ENCODE data around the gene ANO3. TPM values are rescaled to one million over a fixed set of nuclear protein-coding genes. Genes with fewer than 3 reads are reported as not detected.

Gene ANO3
- total and polyA plus RNA-seq, 2 experiments from 2014 or later = 0.10 to 0.32 TPM

GRCh38 chr11:26467506-26467905 is 135.6 kb downstream of the ANO3 start:
- no peaks in the 10 kb centered on the region for H4K20me1 ChIP-seq (ENCODE audit: insufficient read depth)
- no peak overlapping the region for H3K27ac ChIP-seq
- H3K27me3 ChIP-seq (replicated peaks; ENCODE audit: insufficient read depth) = no peaks in the 10 kb centered on the region
- H3K4me2 ChIP-seq (ENCODE audit: unreplicated experiment) = no peak overlapping the region
- no peak for DNase-seq
- H3K36me3 ChIP-seq (ENCODE audit: low read depth) = no peaks in the 10 kb centered on the region
- TF ChIP-seq EZH2phosphoT487 (IDR thresholded peaks at IDR 0.05; ENCODE audit: insufficient read depth, low read depth) = no peak
- TF ChIP-seq EZH2 (IDR thresholded peaks at IDR 0.05; ENCODE audit: insufficient read depth, poor library complexity, severe bottlenecking) = no peak
- WGBS, 2 experiments (ENCODE audit: low coverage in 1 of 2, low lambda C conversion rate in 2 of 2, missing lambda C conversion rate in 2 of 2) = 88 to 100% methylated on average over 1 of the region's 1 CpG
- no peak overlapping the region for H3K4me3 ChIP-seq
- in situ Hi-C loops (cut with MboI) = no loop called here
- H3K4me1 ChIP-seq (ENCODE audit: insufficient read depth) = no peaks in the 10 kb centered on the region
- H3K9me2 ChIP-seq (ENCODE audit: insufficient read depth) = no peaks in the 10 kb centered on the region
- H2AFZ ChIP-seq = no peak overlapping the region
- no peak overlapping the region for H3K9ac ChIP-seq
- H3K79me2 ChIP-seq (ENCODE audit: insufficient read depth) = no peaks in the 10 kb centered on the region
- H3F3A ChIP-seq (ENCODE audit: insufficient read depth) = no peaks in the 10 kb centered on the region
- no peaks in the 10 kb centered on the region for H3K9me3 ChIP-seq (ENCODE audit: low read depth)

- H3K4me1 ChIP-seq (ENCODE audit: insufficient read depth) = no peaks in the 10 kb centered on the region
- in situ Hi-C loops (cut with MboI) = no loop called here
- no peaks in the 10 kb centered on the region for H4K20me1 ChIP-seq (ENCODE audit: insufficient read depth)
- no peak overlapping the region for H3K9ac ChIP-seq
- no peak overlapping the region for H3K27ac ChIP-seq
- WGBS, 2 experiments (ENCODE audit: low coverage in 1 of 2, low lambda C conversion rate in 2 of 2, missing lambda C conversion rate in 2 of 2) = 48 to 59% methylated on average over 2 of the region's 2 CpGs
- no peak overlapping the region for H2AFZ ChIP-seq
- H3K9me2 ChIP-seq (ENCODE audit: insufficient read depth) = no peaks in the 10 kb centered on the region
- H3F3A ChIP-seq (ENCODE audit: insufficient read depth) = no peaks in the 10 kb centered on the region
- H3K27me3 ChIP-seq (replicated peaks; ENCODE audit: insufficient read depth) = no peaks in the 10 kb centered on the region
- H3K79me2 ChIP-seq (ENCODE audit: insufficient read depth) = no peaks in the 10 kb centered on the region
- H3K9me3 ChIP-seq (ENCODE audit: low read depth) = no peaks in the 10 kb centered on the region
- no peak for DNase-seq
- no peak overlapping the region for H3K4me2 ChIP-seq (ENCODE audit: unreplicated experiment)
- H3K36me3 ChIP-seq (ENCODE audit: low read depth) = no peaks in the 10 kb centered on the region
- H3K4me3 ChIP-seq = no peak overlapping the region
- no peak for TF ChIP-seq EZH2phosphoT487 (IDR thresholded peaks at IDR 0.05; ENCODE audit: insufficient read depth, low read depth)
- TF ChIP-seq EZH2 (IDR thresholded peaks at IDR 0.05; ENCODE audit: insufficient read depth, poor library complexity, severe bottlenecking) = no peak
Measured at GRCh38 chr11:26470992-26471391, 139.1 kb downstream of the ANO3 start.

GRCh38 chr11:26473216-26474194 is 141.6 kb downstream of the ANO3 start:
- 67 to 73% methylated on average over 4 of the region's 4 CpGs for WGBS, 2 experiments (ENCODE audit: low coverage in 1 of 2, low lambda C conversion rate in 2 of 2, missing lambda C conversion rate in 2 of 2)
- Histone ChIP-seq H3K4me2 (ENCODE audit: unreplicated experiment) (no peak overlapping the region), H3K9ac (no peak overlapping the region), H3K9me3 (ENCODE audit: low read depth) (no peaks in the 10 kb centered on the region), H3K79me2 (ENCODE audit: insufficient read depth) (no peaks in the 10 kb centered on the region), H2AFZ (no peak overlapping the region), H3K36me3 (ENCODE audit: low read depth) (no peaks in the 10 kb centered on the region), H3K27ac (no peak overlapping the region), H4K20me1 (ENCODE audit: insufficient read depth) (no peaks in the 10 kb centered on the region), H3F3A (ENCODE audit: insufficient read depth) (no peaks in the 10 kb centered on the region), H3K27me3 (replicated peaks; ENCODE audit: insufficient read depth) (no peaks in the 10 kb centered on the region), H3K9me2 (ENCODE audit: insufficient read depth) (no peaks in the 10 kb centered on the region), H3K4me1 (ENCODE audit: insufficient read depth) (no peaks in the 10 kb centered on the region), H3K4me3 (no peak overlapping the region)
- TF ChIP-seq EZH2phosphoT487 (IDR thresholded peaks at IDR 0.05; ENCODE audit: insufficient read depth, low read depth) (no peak), EZH2 (IDR thresholded peaks at IDR 0.05; ENCODE audit: insufficient read depth, poor library complexity, severe bottlenecking) (no peak)
- no peak for DNase-seq
- in situ Hi-C loops (cut with MboI) = no loop called here

DNA sequence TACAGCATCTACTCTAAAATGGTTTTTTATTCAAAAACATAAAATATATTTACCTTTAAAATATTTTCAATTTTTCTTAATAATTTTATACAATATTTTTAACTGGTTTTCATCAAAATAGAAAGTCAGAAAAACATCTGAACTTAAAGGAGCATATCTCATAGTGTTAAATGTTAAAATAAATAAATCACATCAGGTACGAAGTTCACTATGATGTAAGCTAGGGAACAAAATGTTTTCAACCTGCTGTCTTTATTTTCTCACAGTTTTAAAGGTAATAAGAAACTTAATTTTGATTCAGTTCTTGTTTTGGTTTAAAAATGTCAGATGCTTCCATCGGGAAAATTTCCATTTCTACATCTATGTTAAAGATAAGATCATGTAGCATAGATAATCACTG is 142.5 kb downstream of the ANO3 start:
- H3K4me3 ChIP-seq = no peak overlapping the region
- H3K79me2 ChIP-seq (ENCODE audit: insufficient read depth) = no peaks in the 10 kb centered on the region
- H3K9me2 ChIP-seq (ENCODE audit: insufficient read depth) = no peaks in the 10 kb centered on the region
- H3F3A ChIP-seq (ENCODE audit: insufficient read depth) = no peaks in the 10 kb centered on the region
- H3K36me3 ChIP-seq (ENCODE audit: low read depth) = no peaks in the 10 kb centered on the region
- no peak overlapping the region for H2AFZ ChIP-seq
- no peak for TF ChIP-seq EZH2phosphoT487 (IDR thresholded peaks at IDR 0.05; ENCODE audit: insufficient read depth, low read depth)
- DNase-seq = no peak
- in situ Hi-C loops (cut with MboI) = no loop called here
- no peaks in the 10 kb centered on the region for H4K20me1 ChIP-seq (ENCODE audit: insufficient read depth)
- H3K9me3 ChIP-seq (ENCODE audit: low read depth) = no peaks in the 10 kb centered on the region
- no peak overlapping the region for H3K4me2 ChIP-seq (ENCODE audit: unreplicated experiment)
- 86 to 95% methylated on average over 2 of the region's 2 CpGs for WGBS, 2 experiments (ENCODE audit: low coverage in 1 of 2, low lambda C conversion rate in 2 of 2, missing lambda C conversion rate in 2 of 2)
- H3K4me1 ChIP-seq (ENCODE audit: insufficient read depth) = no peaks in the 10 kb centered on the region
- H3K27me3 ChIP-seq (replicated peaks; ENCODE audit: insufficient read depth) = no peaks in the 10 kb centered on the region
- no peak overlapping the region for H3K9ac ChIP-seq
- no peak overlapping the region for H3K27ac ChIP-seq

Measured in GM23248 (cell line).